SKM-1 (cell line): ENCODE data around the gene SLC6A1.

Experiments
- DNase-seq: peaks from one replicate; lab custom pipeline; 2025; ENCODE audit not compliant: unreplicated experiment; lab: John Stamatoyannopoulos, UW

Gene SLC6A1

GRCh38 chr3:10992017-10992942, at the start of gene SLC6A1:
Gene SLC6A1, plus strand, starts transcription at chr3:10992748. Its CDS starts 24,464 bp downstream, at chr3:11017212.
- DNase-seq, result no peak

DNA sequence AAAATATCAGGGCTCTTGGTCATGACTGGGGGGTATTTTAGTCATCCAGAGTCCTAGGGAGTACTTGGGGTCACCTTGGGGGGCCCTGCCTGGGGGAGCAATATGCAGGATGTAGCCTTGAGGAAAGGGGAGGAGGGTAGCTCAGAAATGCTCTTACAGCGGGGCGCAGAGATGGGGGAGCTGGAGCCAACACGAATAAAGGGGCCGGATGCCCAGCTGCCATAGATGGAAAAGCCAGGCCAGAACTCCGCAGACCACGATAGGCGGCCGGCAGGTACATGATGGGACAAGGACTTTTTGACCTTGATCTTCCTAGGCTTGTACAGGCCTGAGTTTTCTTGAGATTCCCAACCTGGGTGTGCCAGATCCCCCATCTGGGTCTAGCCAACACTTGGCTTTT, 47.7 kb upstream of the SLC6A1 start:
- DNase-seq, result no peak

GRCh38 chr3:10945683-10946287, 46.8 kb upstream of the SLC6A1 start:
- DNase-seq, result no peak

DNA sequence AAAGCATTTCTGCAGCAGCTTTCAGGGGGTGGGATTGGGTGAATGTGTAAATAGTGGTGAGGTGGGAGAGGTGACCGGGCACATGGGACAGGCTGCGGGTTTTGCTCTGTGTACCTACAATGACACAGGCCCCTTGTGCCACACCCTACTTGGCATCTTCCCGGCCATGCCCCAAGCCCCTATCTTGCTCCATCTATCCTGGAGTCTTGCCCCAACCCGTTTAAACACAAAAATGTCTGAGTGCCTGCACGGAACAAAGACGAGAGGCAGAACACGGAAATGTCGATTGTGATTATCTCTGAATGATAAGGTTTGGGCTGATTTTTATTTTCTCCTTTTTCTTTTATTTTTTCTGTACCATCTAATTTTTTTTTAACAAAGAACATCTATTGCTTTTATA, 46.0 kb upstream of the SLC6A1 start:
- no peak for DNase-seq

GRCh38 chr3:10948326-10948725, 44.2 kb upstream of the SLC6A1 start:
- DNase-seq, result no peak

GRCh38 chr3:10949197-10949596, 43.4 kb upstream of the SLC6A1 start:
- no peak for DNase-seq

- no peak for DNase-seq
Observed at GRCh38 chr3:10950476-10951294, 41.9 kb upstream of the SLC6A1 start.

DNA sequence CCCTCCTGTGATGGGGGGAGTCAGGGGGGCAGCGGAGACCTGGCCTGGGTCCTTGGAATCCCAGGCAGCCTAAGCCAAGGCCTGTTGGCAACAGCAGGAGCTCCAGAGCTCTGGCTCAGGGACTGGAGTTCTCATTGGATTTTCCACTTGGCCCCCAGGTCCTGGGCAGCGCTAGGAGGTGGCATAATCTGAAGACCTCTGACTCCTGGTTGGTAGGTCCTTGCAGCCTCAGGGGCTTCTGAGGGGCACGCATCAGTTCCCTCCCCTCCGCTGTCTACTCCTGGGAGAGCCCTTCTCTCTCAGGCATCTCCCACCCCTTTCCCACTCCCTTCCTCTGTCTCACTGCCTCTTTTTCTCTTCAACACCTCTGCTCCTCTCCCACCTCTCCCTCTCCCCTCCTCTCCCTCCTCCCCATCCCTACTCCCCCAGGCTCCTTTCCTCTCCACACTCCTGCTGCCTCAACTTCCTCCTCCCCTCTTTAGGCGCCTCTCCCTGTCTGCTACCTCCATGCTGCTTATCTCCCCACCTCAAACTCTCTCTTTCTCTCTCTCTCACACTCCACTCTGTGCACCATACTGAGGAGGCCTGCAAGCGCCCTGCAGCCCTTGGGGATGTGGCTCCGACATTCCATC, 41.1 kb upstream of the SLC6A1 start:
- no peak for DNase-seq

- DNase-seq, result no peak
Observed at GRCh38 chr3:10952525-10952924, 40.0 kb upstream of the SLC6A1 start.

GRCh38 chr3:10954740-10955139, 37.8 kb upstream of the SLC6A1 start:
- no peak for DNase-seq

- DNase-seq, result no peak
Observed at GRCh38 chr3:10955711-10956453, 36.7 kb upstream of the SLC6A1 start.

DNA sequence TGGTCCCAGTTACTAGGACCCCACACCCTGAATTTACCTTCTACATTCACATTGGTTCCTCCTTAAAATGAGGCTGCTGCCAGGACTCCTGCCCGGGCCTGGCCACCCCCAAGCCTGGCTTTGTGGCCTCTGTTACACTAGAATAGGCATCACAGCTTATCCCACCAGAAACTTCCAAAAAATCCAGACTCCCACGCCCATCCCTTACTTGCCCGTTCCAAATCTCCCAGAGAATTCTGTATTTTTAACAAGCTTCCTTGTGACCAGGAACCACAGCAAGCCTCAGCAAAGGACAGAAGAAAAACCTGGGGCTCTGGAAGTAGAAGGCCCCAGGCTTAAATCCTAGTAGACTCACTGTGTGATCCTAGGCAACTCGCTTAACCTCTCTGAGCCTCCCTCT, 36.0 kb upstream of the SLC6A1 start:
- DNase-seq, result no peak

GRCh38 chr3:10956986-10957385, 35.6 kb upstream of the SLC6A1 start:
- DNase-seq, result no peak

GRCh38 chr3:10957976-10958749, 34.4 kb upstream of the SLC6A1 start:
- DNase-seq, result no peak

- DNase-seq, result no peak
Observed at GRCh38 chr3:10960255-10960654, 32.3 kb upstream of the SLC6A1 start.

DNA sequence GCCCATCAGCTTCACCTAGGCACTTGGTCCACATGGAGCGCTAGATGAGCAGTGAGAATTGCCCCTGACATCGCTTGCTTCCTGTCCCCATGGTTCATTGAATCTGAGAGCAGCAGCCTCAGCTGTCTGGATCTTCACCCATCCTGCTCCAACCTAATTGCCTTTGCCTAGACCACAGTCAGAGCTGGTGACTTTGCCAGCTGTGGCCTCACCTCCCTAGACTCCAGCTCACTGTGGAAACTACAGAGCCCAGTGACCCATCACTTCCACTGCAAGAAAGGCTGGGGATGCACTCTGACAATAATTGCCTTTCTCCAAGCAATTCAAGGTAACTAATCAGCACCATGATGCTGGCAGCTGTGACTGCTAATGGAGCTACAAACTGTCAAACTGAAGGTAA, 30.6 kb upstream of the SLC6A1 start:
- no peak for DNase-seq

GRCh38 chr3:10962481-10963036, 30.0 kb upstream of the SLC6A1 start:
- no peak for DNase-seq

DNA sequence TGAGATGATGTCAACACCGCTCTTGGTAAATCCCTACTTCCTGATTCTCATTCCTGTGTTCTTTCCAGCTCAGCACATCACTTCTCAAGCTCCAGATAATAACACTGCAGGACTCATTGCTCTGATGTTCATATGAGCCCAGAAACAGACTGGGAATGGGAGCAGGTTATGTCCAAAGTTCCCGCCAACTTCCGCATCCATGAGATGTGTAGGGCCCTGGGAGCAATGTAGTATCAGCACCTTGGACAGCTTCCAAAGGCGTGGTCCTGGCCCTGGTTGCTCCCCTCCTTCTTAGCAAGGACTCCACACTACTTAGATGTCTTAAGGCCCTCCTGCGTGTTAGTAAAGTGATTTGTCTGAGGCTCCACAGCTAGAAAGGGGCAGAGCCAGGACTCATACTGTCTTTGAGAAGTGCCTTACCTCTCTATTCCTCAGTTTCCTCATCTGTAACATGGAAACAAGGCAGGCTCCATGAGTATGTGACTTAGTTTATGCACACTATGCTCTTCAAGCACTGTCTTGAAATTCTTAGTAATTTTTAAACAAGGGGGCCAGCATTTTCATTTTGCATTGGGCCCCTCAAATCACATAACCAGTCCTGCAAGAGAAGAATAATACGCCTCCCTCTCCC, 27.9 kb upstream of the SLC6A1 start:
- no peak for DNase-seq

- DNase-seq, result no peak
Observed at GRCh38 chr3:10968401-10968800, 24.1 kb upstream of the SLC6A1 start.
